Measurements from ENCODE around the gene METTL22. TPM values are rescaled to one million over a fixed set of nuclear protein-coding genes. Genes with fewer than 3 reads are reported as not detected.

METTL22 gene
- total and polyA plus RNA-seq, 4 donors, result 39.6 to 49.7 (median 42.2) TPM

- H3K4me1 ChIP-seq (ENCODE audit: control insufficient read depth in 1 of 2, insufficient read depth in 2 of 2, low read length in 2 of 2), result no peaks in the 10 kb centered on the region
- DNase-seq (no peak), ATAC-seq (ENCODE audit: low FRiP score) (no peak)
- H3K36me3 ChIP-seq (ENCODE audit: control insufficient read depth in 1 of 2, insufficient read depth in 2 of 2, low read length in 1 of 2), result no peaks in the 10 kb centered on the region
- no peaks in the 10 kb centered on the region for H3K27me3 ChIP-seq (ENCODE audit: control insufficient read depth in 1 of 2, insufficient read depth in 2 of 2, low read length in 1 of 2)
- H3K27ac ChIP-seq (ENCODE audit: low read depth in 1 of 2, low read length in 2 of 2), result no peak overlapping the region
- no peaks in the 10 kb centered on the region for H3K9me3 ChIP-seq (ENCODE audit: control insufficient read depth, low read length)
- 71 to 78% methylated on average over 4 of the region's 4 CpGs for WGBS, 2 donors
- no peak overlapping the region for H3K4me3 ChIP-seq (ENCODE audit: low read length in 2 of 2)
- intact Hi-C loops (cut with DNase I), result no loop called here
These were observed 62.1 kb downstream of the METTL22 start for GRCh38 chr16:8683640-8684039.

GRCh38 chr16:8685617-8686016 lies 64.1 kb downstream of the METTL22 start:
- Histone ChIP-seq H3K27me3 (ENCODE audit: control insufficient read depth in 1 of 2, insufficient read depth in 2 of 2, low read length in 1 of 2) (no peaks in the 10 kb centered on the region), H3K27ac (ENCODE audit: low read depth in 1 of 2, low read length in 2 of 2) (no peak overlapping the region), H3K9me3 (ENCODE audit: control insufficient read depth, low read length) (peaks cover 6% of the 10 kb centered on the region), H3K4me3 (ENCODE audit: low read length in 2 of 2) (no peak overlapping the region), H3K36me3 (ENCODE audit: control insufficient read depth in 1 of 2, insufficient read depth in 2 of 2, low read length in 1 of 2) (peaks cover 0 to under 1% of the 10 kb centered on the region in 2 donors), H3K4me1 (ENCODE audit: control insufficient read depth in 1 of 2, insufficient read depth in 2 of 2, low read length in 2 of 2) (no peaks in the 10 kb centered on the region)
- ATAC-seq (ENCODE audit: low FRiP score), result no peak
- DNase-seq, result no peak
- 63 to 81% methylated on average over 3 of the region's 3 CpGs for WGBS, 2 donors
- intact Hi-C loops (cut with DNase I), result no loop called here

- H3K36me3 ChIP-seq (ENCODE audit: control insufficient read depth in 1 of 2, insufficient read depth in 2 of 2, low read length in 1 of 2), result peaks cover 0 to 2% of the 10 kb centered on the region in 2 donors
- intact Hi-C loops (cut with DNase I), result no loop called here
- DNase-seq (no peak), ATAC-seq (ENCODE audit: low FRiP score) (no peak)
- H3K27ac ChIP-seq (ENCODE audit: low read depth in 1 of 2, low read length in 2 of 2), result no peak overlapping the region
- H3K4me1 ChIP-seq (ENCODE audit: control insufficient read depth in 1 of 2, insufficient read depth in 2 of 2, low read length in 2 of 2), result no peaks in the 10 kb centered on the region
- WGBS, 2 donors, result 16 to 17% methylated on average over 7 of the region's 7 CpGs
- H3K9me3 ChIP-seq (ENCODE audit: control insufficient read depth, low read length), result peaks cover 6% of the 10 kb centered on the region
- H3K4me3 ChIP-seq (ENCODE audit: low read length in 2 of 2), result no peak overlapping the region
- H3K27me3 ChIP-seq (ENCODE audit: control insufficient read depth in 1 of 2, insufficient read depth in 2 of 2, low read length in 1 of 2), result no peaks in the 10 kb centered on the region
These were observed 64.6 kb downstream of the METTL22 start for GRCh38 chr16:8686031-8686621.

GRCh38 chr16:8686879-8687278 lies 65.4 kb downstream of the METTL22 start:
- Histone ChIP-seq H3K27ac (ENCODE audit: low read depth in 1 of 2, low read length in 2 of 2) (no peak overlapping the region), H3K27me3 (ENCODE audit: control insufficient read depth in 1 of 2, insufficient read depth in 2 of 2, low read length in 1 of 2) (no peaks in the 10 kb centered on the region), H3K36me3 (ENCODE audit: control insufficient read depth in 1 of 2, insufficient read depth in 2 of 2, low read length in 1 of 2) (peaks cover 0 to 2% of the 10 kb centered on the region in 2 donors), H3K9me3 (ENCODE audit: control insufficient read depth, low read length) (peaks cover 6% of the 10 kb centered on the region), H3K4me3 (ENCODE audit: low read length in 2 of 2) (no peak overlapping the region), H3K4me1 (ENCODE audit: control insufficient read depth in 1 of 2, insufficient read depth in 2 of 2, low read length in 2 of 2) (no peaks in the 10 kb centered on the region)
- no peak for DNase-seq
- WGBS, 2 donors, result 95 to 96% methylated on average over 9 of the region's 9 CpGs
- intact Hi-C loops (cut with DNase I), result no loop called here
- ATAC-seq (ENCODE audit: low FRiP score), result no peak

GRCh38 chr16:8689686-8690085 lies 68.2 kb downstream of the METTL22 start:
- peaks cover 0 to 2% of the 10 kb centered on the region in 2 donors for H3K36me3 ChIP-seq (ENCODE audit: control insufficient read depth in 1 of 2, insufficient read depth in 2 of 2, low read length in 1 of 2)
- no peaks in the 10 kb centered on the region for H3K4me1 ChIP-seq (ENCODE audit: control insufficient read depth in 1 of 2, insufficient read depth in 2 of 2, low read length in 2 of 2)
- WGBS, 2 donors, result 53 to 71% methylated on average over 1 of the region's 1 CpG
- H3K27me3 ChIP-seq (ENCODE audit: control insufficient read depth in 1 of 2, insufficient read depth in 2 of 2, low read length in 1 of 2), result no peaks in the 10 kb centered on the region
- H3K4me3 ChIP-seq (ENCODE audit: low read length in 2 of 2), result no peak overlapping the region
- no peak for DNase-seq
- intact Hi-C loops (cut with DNase I), result no loop called here
- no peak overlapping the region for H3K27ac ChIP-seq (ENCODE audit: low read depth in 1 of 2, low read length in 2 of 2)
- ATAC-seq (ENCODE audit: low FRiP score), result no peak
- H3K9me3 ChIP-seq (ENCODE audit: control insufficient read depth, low read length), result peaks cover 6% of the 10 kb centered on the region

GRCh38 chr16:8691728-8692127 lies 70.2 kb downstream of the METTL22 start:
- intact Hi-C loops (cut with DNase I), result no loop called here
- no peak overlapping the region for H3K27ac ChIP-seq (ENCODE audit: low read depth in 1 of 2, low read length in 2 of 2)
- ATAC-seq (ENCODE audit: low FRiP score), result no peak

GRCh38 chr16:8694795-8695728 lies 73.6 kb downstream of the METTL22 start:
- WGBS, 2 donors, result 67 to 75% methylated on average over 18 of the region's 18 CpGs
- Histone ChIP-seq H3K36me3 (ENCODE audit: control insufficient read depth in 1 of 2, insufficient read depth in 2 of 2, low read length in 1 of 2) (peaks cover 0 to 2% of the 10 kb centered on the region in 2 donors), H3K4me1 (ENCODE audit: control insufficient read depth in 1 of 2, insufficient read depth in 2 of 2, low read length in 2 of 2) (no peaks in the 10 kb centered on the region), H3K4me3 (ENCODE audit: low read length in 2 of 2) (no peak overlapping the region), H3K27me3 (ENCODE audit: control insufficient read depth in 1 of 2, insufficient read depth in 2 of 2, low read length in 1 of 2) (no peaks in the 10 kb centered on the region), H3K9me3 (ENCODE audit: control insufficient read depth, low read length) (peaks cover 1% of the 10 kb centered on the region), H3K27ac (ENCODE audit: low read depth in 1 of 2, low read length in 2 of 2) (no peak overlapping the region)
- intact Hi-C loops (cut with DNase I), result no loop called here
- ATAC-seq (ENCODE audit: low FRiP score) (no peak), DNase-seq (no peak)

More at GRCh38 chr16:8691728-8692127, 70.2 kb downstream of the METTL22 start:
- H3K27me3 ChIP-seq (ENCODE audit: control insufficient read depth in 1 of 2, insufficient read depth in 2 of 2, low read length in 1 of 2), result no peaks in the 10 kb centered on the region
- whole genome bisulfite sequencing, 2 donors, result 84 to 85% methylated on average over 8 of the region's 8 CpGs
- peaks cover 0 to 2% of the 10 kb centered on the region in 2 donors for H3K36me3 ChIP-seq (ENCODE audit: control insufficient read depth in 1 of 2, insufficient read depth in 2 of 2, low read length in 1 of 2)
- peaks cover 6% of the 10 kb centered on the region for H3K9me3 ChIP-seq (ENCODE audit: control insufficient read depth, low read length)
- no peak overlapping the region for H3K4me3 ChIP-seq (ENCODE audit: low read length in 2 of 2)
- no peaks in the 10 kb centered on the region for H3K4me1 ChIP-seq (ENCODE audit: control insufficient read depth in 1 of 2, insufficient read depth in 2 of 2, low read length in 2 of 2)
- DNase-seq, result no peak

GRCh38 chr16:8696880-8697279 lies 75.4 kb downstream of the METTL22 start:
- Histone ChIP-seq H3K27ac (ENCODE audit: low read depth in 1 of 2, low read length in 2 of 2) (no peak overlapping the region), H3K27me3 (ENCODE audit: control insufficient read depth in 1 of 2, insufficient read depth in 2 of 2, low read length in 1 of 2) (no peaks in the 10 kb centered on the region), H3K4me1 (ENCODE audit: control insufficient read depth in 1 of 2, insufficient read depth in 2 of 2, low read length in 2 of 2) (no peaks in the 10 kb centered on the region), H3K4me3 (ENCODE audit: low read length in 2 of 2) (no peak overlapping the region), H3K36me3 (ENCODE audit: control insufficient read depth in 1 of 2, insufficient read depth in 2 of 2, low read length in 1 of 2) (no peaks in the 10 kb centered on the region), H3K9me3 (ENCODE audit: control insufficient read depth, low read length) (no peaks in the 10 kb centered on the region)
- WGBS, 2 donors, result 76 to 84% methylated on average over 12 of the region's 12 CpGs
- ATAC-seq (ENCODE audit: low FRiP score) (no peak), DNase-seq (no peak)
- intact Hi-C loops (cut with DNase I), result no loop called here

GRCh38 chr16:8697965-8698364 lies 76.5 kb downstream of the METTL22 start:
- Histone ChIP-seq H3K27me3 (ENCODE audit: control insufficient read depth in 1 of 2, insufficient read depth in 2 of 2, low read length in 1 of 2) (no peaks in the 10 kb centered on the region), H3K4me3 (ENCODE audit: low read length in 2 of 2) (no peak overlapping the region), H3K27ac (ENCODE audit: low read depth in 1 of 2, low read length in 2 of 2) (no peak overlapping the region), H3K9me3 (ENCODE audit: control insufficient read depth, low read length) (no peaks in the 10 kb centered on the region), H3K36me3 (ENCODE audit: control insufficient read depth in 1 of 2, insufficient read depth in 2 of 2, low read length in 1 of 2) (peaks cover 0 to 2% of the 10 kb centered on the region in 2 donors), H3K4me1 (ENCODE audit: control insufficient read depth in 1 of 2, insufficient read depth in 2 of 2, low read length in 2 of 2) (no peaks in the 10 kb centered on the region)
- ATAC-seq (ENCODE audit: low FRiP score) (no peak), DNase-seq (no peak)
- 27 to 30% methylated on average over 3 of the region's 3 CpGs for WGBS, 2 donors
- intact Hi-C loops (cut with DNase I), result no loop called here

Measured in aorta (tissue), 5 donors.